K562 (cell line): Measurements from ENCODE around the gene APOA1. TPM values are rescaled to one million over a fixed set of nuclear protein-coding genes. Genes with fewer than 3 reads are reported as not detected.

Experiments
- ATAC-seq: fragments of 200-7000 bp; cut with Tn5 transposase; 3 replicates; pipeline ENCODE4 v1.9.1; 2020; ENCODE audit warnings: moderate library complexity
- BruUV-seq: library from RNA; stranded (reverse); fragments of 400-500 nt; replicated peaks from 2 replicates; lab custom pipeline; 2021; lab: Mats Ljungman, UMichigan
- CTCF ChIA-PET: fragments of 300-600 bp; formaldehyde crosslinking; extraction: SDS; loops from one replicate; lab custom pipeline; 2021; ENCODE audit warnings: low intra/inter-chr PET ratio; lab: Yijun Ruan, JAX
- POLR2A ChIA-PET: fragments of 300-600, 350-650 bp; sonication (Branson Sonifier 250); formaldehyde crosslinking; extraction: SDS; loops from one replicate; lab custom pipeline; 2021; ENCODE audit warnings: antibody characterized with exemption, inconsistent platforms; lab: Yijun Ruan, JAX
- DNase-seq, 4 experiments: peaks; one replicate each; pipeline versions ENCODE4 v3.0.0 to v3.0.0-alpha.2; 2011 to 2018; ENCODE audit warnings: low spot score in 3 of 4, mixed read lengths in 3 of 4; ENCODE audit errors: extremely low read depth in 1 of 4
- FAIRE-seq: peaks from 2 replicates; lab custom pipeline; 2011; peaks lifted over from hg19 to GRCh38; lab: Jason Lieb, UNC
- H2AFZ ChIP-seq: 2 replicates; pipeline ENCODE4 v1.6.0; 2011; ENCODE audit warnings: low read depth, low read length, control low read depth, inconsistent platforms
- H3K27ac ChIP-seq: fragments of 200-600 bp; 3 replicates; pipeline ENCODE4 v1.8.0; 2011; ENCODE audit warnings: low read depth, mild to moderate bottlenecking, control low read depth, inconsistent platforms, low read length, moderate library complexity, mixed read lengths; ENCODE audit errors: extremely low read depth
- H3K27me3 ChIP-seq, 2 experiments: fragments of 300-600 bp in 1 of 2; 2 replicates in 1 of 2; 3 replicates in 1 of 2; pipeline versions ENCODE4 v1.6.0 to v1.8.0; 2011; ENCODE audit warnings: inconsistent platforms in 2 of 2, low read length in 2 of 2, mild to moderate bottlenecking in 1 of 2, mixed read lengths in 1 of 2, moderate library complexity in 1 of 2; ENCODE audit not compliant: control insufficient read depth in 2 of 2, insufficient read depth in 2 of 2
- H3K36me3 ChIP-seq: fragments of 300-600 bp; 3 replicates; pipeline ENCODE4 v1.8.0; 2011; ENCODE audit warnings: mild to moderate bottlenecking, low read length, inconsistent platforms; ENCODE audit not compliant: control insufficient read depth, insufficient read depth
- H3K4me1 ChIP-seq, 2 experiments: fragments of 200-600 bp in 1 of 2; replicated peaks in 1 of 2; 2 replicates in 1 of 2; 3 replicates in 1 of 2; pipeline versions ENCODE4 v1.5.1 to v1.8.0; 2011; ENCODE audit warnings: inconsistent platforms in 2 of 2, low read length in 2 of 2, mild to moderate bottlenecking in 1 of 2, mixed read lengths in 1 of 2, moderate library complexity in 1 of 2; ENCODE audit not compliant: control insufficient read depth in 2 of 2, insufficient read depth in 2 of 2
- H3K4me2 ChIP-seq: 2 replicates; pipeline ENCODE4 v1.6.1; 2011; ENCODE audit warnings: low read length, control low read depth, inconsistent platforms, mixed read lengths; ENCODE audit not compliant: insufficient read depth
- H3K4me3 ChIP-seq: fragments of 200-600 bp; sonication (generic), shearing (Covaris generic); 2 replicates; pipeline ENCODE4 v1.5.1; 2016; ENCODE audit warnings: control low read depth, inconsistent platforms
- H3K79me2 ChIP-seq: fragments of 200-600 bp; 3 replicates; pipeline ENCODE4 v1.8.0; 2011; ENCODE audit warnings: low read length, inconsistent platforms; ENCODE audit not compliant: control insufficient read depth, insufficient read depth
- H3K9ac ChIP-seq, 2 experiments: 2 replicates each; pipeline versions ENCODE4 v1.6.0 to v1.6.1; 2011; ENCODE audit warnings: low read depth in 2 of 2, low read length in 2 of 2, control low read depth in 1 of 2, inconsistent platforms in 1 of 2, mild to moderate bottlenecking in 1 of 2, mixed read lengths in 1 of 2; ENCODE audit not compliant: insufficient read depth in 1 of 2
- H3K9me1 ChIP-seq: one replicate; pipeline ENCODE4 v1.6.0; 2011; ENCODE audit warnings: inconsistent platforms, mild to moderate bottlenecking, low read length, moderate library complexity; ENCODE audit not compliant: control insufficient read depth, insufficient read depth
- H3K9me3 ChIP-seq: replicated peaks from 2 replicates; pipeline ENCODE4 v1.5.1; 2011; ENCODE audit warnings: low read depth, low read length, inconsistent platforms; ENCODE audit not compliant: control insufficient read depth, insufficient read depth
- H4K20me1 ChIP-seq: replicated peaks from 2 replicates; pipeline ENCODE4 v1.6.1; 2011; ENCODE audit warnings: low read length, inconsistent platforms, mixed read lengths; ENCODE audit not compliant: control insufficient read depth, insufficient read depth
- NFIC ChIP-seq: fragments of 450-650 bp; IDR thresholded peaks from 2 replicates; pipeline ENCODE4 v1.6.1; 2017; ENCODE audit warnings: mild to moderate bottlenecking, inconsistent platforms
- ZNF583 ChIP-seq: fragments of 250-450 bp; sonication (Bioruptor Pico); IDR thresholded peaks from 2 replicates; pipeline ENCODE4 v1.4.0; 2020
- WGBS: fragments of 100-300 bp; shearing (Covaris generic); methylation state at CpG from one replicate; pipeline ENCODE4 v1.1.6; 2016; ENCODE audit warnings: low coverage, mixed read lengths; ENCODE audit not compliant: insufficient coverage; ENCODE audit errors: missing lambda C conversion rate; 5-methylcytosine and 5-hydroxymethylcytosine counted together
- in situ Hi-C: fragments of 300-500 bp; cut with MboI; formaldehyde crosslinking; loops from 4 replicates; pipeline ENCODE4 v1.15.0; 2018; ENCODE audit warnings: inconsistent platforms, mixed read lengths
- intact Hi-C: fragments of 100-400 bp; cut with micrococcal nuclease; formaldehyde crosslinking; loops from 2 replicates; pipeline ENCODE4 v1.14.2; 2022
- polyA plus RNA-seq, 8 experiments: library from polyadenylated mRNA; depleted of rRNA in 4 of 8; stranded (reverse) in 5 of 8; unstranded in 3 of 8; fragments of >200 nt; fragmentation: Nextera tagmentation in 2 of 8; fragmentation: Illumina TruSeq in 1 of 8; extraction: Ambion mirVana in 2 of 8; extraction: Trizol in 1 of 8; gene quantifications; 2 replicates each; pipeline versions ENCODE4 v1.2.1 to v1.2.3, GENCODE V29; 2011 to 2014; ENCODE audit warnings: inconsistent platforms in 1 of 8, missing spikeins in 1 of 8
- total RNA-seq, 7 experiments: library from RNA; depleted of rRNA in 6 of 7; stranded (reverse); fragments of >200 nt in 6 of 7; fragmentation: Illumina TruSeq in 2 of 7; extraction: Trizol in 2 of 7; gene quantifications; 2 replicates each; pipeline versions ENCODE4 v1.2.1 to v1.2.3, GENCODE V29; 2011 to 2021; ENCODE audit warnings: low replicate concordance in 1 of 7
- TF ChIP-seq, protein P1 (sequence below), 3 experiments: IDR thresholded peaks in 2 of 3; conservative IDR thresholded peaks in 1 of 3; 2 replicates each; pipeline ENCODE4 v1.5.1; 2011 to 2012; ENCODE audit warnings: low read length in 3 of 3, mild to moderate bottlenecking in 3 of 3, control low read depth in 2 of 3, improper control_type of control experiment in 1 of 3, inconsistent platforms in 1 of 3, low read depth in 1 of 3, mixed read lengths in 1 of 3, moderate library complexity in 1 of 3; ENCODE audit not compliant: insufficient read depth in 2 of 3
- TF ChIP-seq, protein P2 (sequence below): sonication (generic); formaldehyde crosslinking; IDR thresholded peaks from 2 replicates; pipeline ENCODE4 v1.8.0; 2023; ENCODE audit warnings: missing genetic modification reagents, mild to moderate bottlenecking, borderline replicate concordance

APOA1 gene
- total and polyA plus RNA-seq, 9 of the 15 experiments (the other 6 are each of a cell fraction or from before 2014, with no cell fraction given), result 1.8 TPM; not detected in 8

DNA sequence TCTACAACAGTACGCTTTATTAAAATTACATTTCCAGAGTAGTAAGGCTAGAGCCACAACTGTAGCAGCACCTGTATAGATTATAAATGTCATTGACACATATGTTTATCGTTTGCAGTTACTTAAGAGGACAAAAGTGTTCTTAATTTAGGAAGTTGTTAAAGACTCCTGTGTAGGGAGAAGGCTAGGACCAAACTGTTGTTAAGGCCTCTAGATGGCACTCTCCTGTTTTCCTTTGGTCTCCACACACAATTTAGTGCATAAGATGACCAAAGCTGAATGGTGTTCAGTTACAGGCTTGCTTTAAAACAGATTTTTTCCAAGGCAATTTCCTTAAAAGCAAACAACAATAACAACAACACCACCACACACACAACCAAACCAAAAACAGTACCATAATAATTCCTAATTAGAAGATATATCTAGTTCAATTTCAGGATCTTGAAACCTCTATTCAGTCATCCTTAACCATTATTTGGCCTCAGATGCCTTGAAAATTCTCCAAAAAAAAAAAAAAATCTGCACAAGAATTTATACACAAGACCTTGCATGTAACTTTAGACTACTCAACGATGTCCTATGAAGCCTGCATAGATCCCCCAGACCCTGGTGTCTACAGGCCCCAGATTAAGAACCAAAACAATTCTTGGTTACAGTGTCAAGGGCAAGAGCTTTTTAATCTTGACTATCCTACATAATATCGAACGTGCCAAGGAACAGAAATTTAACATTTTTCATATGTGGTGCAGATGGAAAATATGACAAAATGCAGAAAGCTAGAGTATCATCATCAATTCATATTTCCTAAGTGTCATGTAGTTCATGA lies 42.6 kb upstream of the APOA1 start (continued):
- TF ChIP-seq, protein P1, sequence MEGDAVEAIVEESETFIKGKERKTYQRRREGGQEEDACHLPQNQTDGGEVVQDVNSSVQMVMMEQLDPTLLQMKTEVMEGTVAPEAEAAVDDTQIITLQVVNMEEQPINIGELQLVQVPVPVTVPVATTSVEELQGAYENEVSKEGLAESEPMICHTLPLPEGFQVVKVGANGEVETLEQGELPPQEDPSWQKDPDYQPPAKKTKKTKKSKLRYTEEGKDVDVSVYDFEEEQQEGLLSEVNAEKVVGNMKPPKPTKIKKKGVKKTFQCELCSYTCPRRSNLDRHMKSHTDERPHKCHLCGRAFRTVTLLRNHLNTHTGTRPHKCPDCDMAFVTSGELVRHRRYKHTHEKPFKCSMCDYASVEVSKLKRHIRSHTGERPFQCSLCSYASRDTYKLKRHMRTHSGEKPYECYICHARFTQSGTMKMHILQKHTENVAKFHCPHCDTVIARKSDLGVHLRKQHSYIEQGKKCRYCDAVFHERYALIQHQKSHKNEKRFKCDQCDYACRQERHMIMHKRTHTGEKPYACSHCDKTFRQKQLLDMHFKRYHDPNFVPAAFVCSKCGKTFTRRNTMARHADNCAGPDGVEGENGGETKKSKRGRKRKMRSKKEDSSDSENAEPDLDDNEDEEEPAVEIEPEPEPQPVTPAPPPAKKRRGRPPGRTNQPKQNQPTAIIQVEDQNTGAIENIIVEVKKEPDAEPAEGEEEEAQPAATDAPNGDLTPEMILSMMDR (IDR thresholded peaks at IDR 0.05 in 2 of 3, conservative IDR thresholded peaks at IDR 0.05 in 1 of 3; ENCODE audit: insufficient read depth in 2 of 3, low read depth in 1 of 3, low read length in 3 of 3), result peak; percentile 64 to 78 (median 67); a peak in 5 of 6 replicates
- no peak for TF ChIP-seq ZNF583 (CRISPR knock-in tag)

DNA sequence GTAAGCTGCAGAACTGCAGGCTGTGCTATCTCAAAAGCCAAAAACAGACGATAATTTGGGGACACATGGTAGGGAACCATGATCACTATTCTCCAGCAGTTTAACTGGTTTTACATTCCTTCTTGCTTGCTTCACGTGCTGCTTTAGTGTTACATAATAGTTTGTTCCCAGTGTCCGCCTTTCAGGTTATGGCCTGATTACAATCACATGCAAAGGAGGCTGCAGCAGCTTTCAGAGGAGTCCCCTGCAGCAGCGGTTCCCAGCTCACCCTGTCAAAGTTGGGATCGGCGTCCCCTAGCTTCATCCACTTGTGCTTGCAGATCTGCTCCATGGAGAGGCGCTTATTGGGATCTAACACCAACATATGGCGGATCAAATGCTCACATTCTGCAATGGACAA lies 39.2 kb upstream of the APOA1 start:
- no peak for TF ChIP-seq NFIC
- TF ChIP-seq, protein P2, sequence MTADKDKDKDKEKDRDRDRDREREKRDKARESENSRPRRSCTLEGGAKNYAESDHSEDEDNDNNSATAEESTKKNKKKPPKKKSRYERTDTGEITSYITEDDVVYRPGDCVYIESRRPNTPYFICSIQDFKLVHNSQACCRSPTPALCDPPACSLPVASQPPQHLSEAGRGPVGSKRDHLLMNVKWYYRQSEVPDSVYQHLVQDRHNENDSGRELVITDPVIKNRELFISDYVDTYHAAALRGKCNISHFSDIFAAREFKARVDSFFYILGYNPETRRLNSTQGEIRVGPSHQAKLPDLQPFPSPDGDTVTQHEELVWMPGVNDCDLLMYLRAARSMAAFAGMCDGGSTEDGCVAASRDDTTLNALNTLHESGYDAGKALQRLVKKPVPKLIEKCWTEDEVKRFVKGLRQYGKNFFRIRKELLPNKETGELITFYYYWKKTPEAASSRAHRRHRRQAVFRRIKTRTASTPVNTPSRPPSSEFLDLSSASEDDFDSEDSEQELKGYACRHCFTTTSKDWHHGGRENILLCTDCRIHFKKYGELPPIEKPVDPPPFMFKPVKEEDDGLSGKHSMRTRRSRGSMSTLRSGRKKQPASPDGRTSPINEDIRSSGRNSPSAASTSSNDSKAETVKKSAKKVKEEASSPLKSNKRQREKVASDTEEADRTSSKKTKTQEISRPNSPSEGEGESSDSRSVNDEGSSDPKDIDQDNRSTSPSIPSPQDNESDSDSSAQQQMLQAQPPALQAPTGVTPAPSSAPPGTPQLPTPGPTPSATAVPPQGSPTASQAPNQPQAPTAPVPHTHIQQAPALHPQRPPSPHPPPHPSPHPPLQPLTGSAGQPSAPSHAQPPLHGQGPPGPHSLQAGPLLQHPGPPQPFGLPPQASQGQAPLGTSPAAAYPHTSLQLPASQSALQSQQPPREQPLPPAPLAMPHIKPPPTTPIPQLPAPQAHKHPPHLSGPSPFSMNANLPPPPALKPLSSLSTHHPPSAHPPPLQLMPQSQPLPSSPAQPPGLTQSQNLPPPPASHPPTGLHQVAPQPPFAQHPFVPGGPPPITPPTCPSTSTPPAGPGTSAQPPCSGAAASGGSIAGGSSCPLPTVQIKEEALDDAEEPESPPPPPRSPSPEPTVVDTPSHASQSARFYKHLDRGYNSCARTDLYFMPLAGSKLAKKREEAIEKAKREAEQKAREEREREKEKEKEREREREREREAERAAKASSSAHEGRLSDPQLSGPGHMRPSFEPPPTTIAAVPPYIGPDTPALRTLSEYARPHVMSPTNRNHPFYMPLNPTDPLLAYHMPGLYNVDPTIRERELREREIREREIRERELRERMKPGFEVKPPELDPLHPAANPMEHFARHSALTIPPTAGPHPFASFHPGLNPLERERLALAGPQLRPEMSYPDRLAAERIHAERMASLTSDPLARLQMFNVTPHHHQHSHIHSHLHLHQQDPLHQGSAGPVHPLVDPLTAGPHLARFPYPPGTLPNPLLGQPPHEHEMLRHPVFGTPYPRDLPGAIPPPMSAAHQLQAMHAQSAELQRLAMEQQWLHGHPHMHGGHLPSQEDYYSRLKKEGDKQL (CRISPR knock-in tag), result no peak
- Histone ChIP-seq H3K27me3 (no peaks in the 10 kb centered on the region), H3K4me1 (no peaks in the 10 kb centered on the region), H3K27ac (no peak overlapping the region), H3K9me3 (no peaks in the 10 kb centered on the region), H2AFZ (no peak overlapping the region), H3K79me2 (no peaks in the 10 kb centered on the region), H3K9ac (no peak overlapping the region), H4K20me1 (no peaks in the 10 kb centered on the region), H3K4me3 (no peak overlapping the region), H3K4me2 (no peak overlapping the region), H3K36me3 (peaks cover 40% of the 10 kb centered on the region), H3K9me1 (no peaks in the 10 kb centered on the region)
- ChIA-PET CTCF (no interaction called here), POLR2A (no interaction called here)
- DNase-seq (no peak), ATAC-seq (no peak), FAIRE-seq (no peak)
- no TSS peak for BruUV-seq
- 72% methylated on average over 8 of the region's 8 CpGs for WGBS
- intact Hi-C loops, result no loop called here
- in situ Hi-C loops, result no loop called here
